GM12892 (cell line): Measurements from ENCODE around the gene COA1.

Experiments
- POLR2A ChIP-seq: IDR thresholded peaks from 2 replicates; pipeline ENCODE4 v1.6.1; 2011; ENCODE audit warnings: low read depth, low read length, control low read depth
- POLR2AphosphoS5 ChIP-seq: IDR thresholded peaks from 2 replicates; pipeline ENCODE4 v1.6.1; 2011; ENCODE audit warnings: low read depth, low read length, control low read depth
- TAF1 ChIP-seq: IDR thresholded peaks from 2 replicates; pipeline ENCODE4 v1.6.1; 2011; ENCODE audit warnings: low read depth, mild to moderate bottlenecking, control low read depth, low read length, borderline replicate concordance

- TF ChIP-seq POLR2AphosphoS5 (no peak), POLR2A (no peak), TAF1 (no peak)
Measured at GRCh38 chr7:43678315-43678714, 51.0 kb downstream of the COA1 start.
